Measurements from ENCODE around the gene C11orf54.

C11orf54 gene

DNA sequence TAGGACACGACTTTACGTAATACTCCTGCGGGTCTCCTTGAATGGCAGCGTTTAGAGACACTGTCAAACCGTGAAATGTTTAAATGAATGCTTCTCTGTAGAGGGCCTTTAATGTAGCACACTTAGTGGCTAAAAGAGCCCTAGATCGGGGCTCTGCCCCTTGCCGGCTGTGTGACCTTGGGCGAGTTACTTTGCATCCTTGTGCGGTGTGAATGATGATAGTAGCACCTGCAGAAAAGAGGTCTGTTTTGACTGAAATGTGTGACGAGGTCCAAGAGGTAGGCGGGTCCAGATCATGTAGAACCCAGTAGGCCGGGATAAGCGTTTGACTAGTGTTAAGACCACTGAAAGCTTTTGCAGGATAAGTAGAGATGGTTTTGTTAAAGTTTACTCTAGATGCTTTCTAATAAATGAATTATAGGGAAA lies 43.5 kb downstream of the C11orf54 start:
- DNase-seq = no peak
- H3K36me3 ChIP-seq = peaks cover 36% of the 10 kb centered on the region
- no peaks in the 10 kb centered on the region for H3K27me3 ChIP-seq
- no peaks in the 10 kb centered on the region for H3K4me1 ChIP-seq
- TF ChIP-seq CTCF (IDR thresholded peaks at IDR 0.05; ENCODE audit: low read depth, low read length) = no peak
- peak overlapping the region; percentile 99 for H3K4me3 ChIP-seq (ENCODE audit: low read depth, low read length)
- H3K9me3 ChIP-seq = no peaks in the 10 kb centered on the region

DNA sequence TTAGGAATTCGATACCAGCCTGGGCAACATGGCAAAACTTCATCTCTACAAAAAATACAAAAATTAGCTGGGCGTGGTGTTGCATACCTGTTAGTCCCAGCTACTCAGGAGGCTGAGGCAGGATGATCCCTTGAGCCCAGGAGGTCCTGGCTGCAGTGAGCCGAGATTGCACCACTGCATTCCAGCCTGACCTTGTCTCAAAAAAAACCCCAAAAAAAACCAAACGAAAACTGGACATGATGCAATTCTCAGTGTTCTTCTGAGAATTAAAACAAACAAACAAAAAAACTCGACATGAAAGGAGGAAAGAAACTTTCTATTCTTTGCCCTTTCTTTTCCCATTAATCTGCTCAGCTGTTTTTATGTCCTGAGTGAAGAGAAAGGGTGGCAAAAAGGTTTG lies 50.0 kb downstream of the C11orf54 start:
- H3K36me3 ChIP-seq = peaks cover 90% of the 10 kb centered on the region
- H3K9me3 ChIP-seq = no peaks in the 10 kb centered on the region
- H3K4me1 ChIP-seq = no peaks in the 10 kb centered on the region
- no peak for DNase-seq
- no peaks in the 10 kb centered on the region for H3K27me3 ChIP-seq
- TF ChIP-seq CTCF (IDR thresholded peaks at IDR 0.05; ENCODE audit: low read depth, low read length) = no peak
- no peak overlapping the region for H3K4me3 ChIP-seq (ENCODE audit: low read depth, low read length)

DNA sequence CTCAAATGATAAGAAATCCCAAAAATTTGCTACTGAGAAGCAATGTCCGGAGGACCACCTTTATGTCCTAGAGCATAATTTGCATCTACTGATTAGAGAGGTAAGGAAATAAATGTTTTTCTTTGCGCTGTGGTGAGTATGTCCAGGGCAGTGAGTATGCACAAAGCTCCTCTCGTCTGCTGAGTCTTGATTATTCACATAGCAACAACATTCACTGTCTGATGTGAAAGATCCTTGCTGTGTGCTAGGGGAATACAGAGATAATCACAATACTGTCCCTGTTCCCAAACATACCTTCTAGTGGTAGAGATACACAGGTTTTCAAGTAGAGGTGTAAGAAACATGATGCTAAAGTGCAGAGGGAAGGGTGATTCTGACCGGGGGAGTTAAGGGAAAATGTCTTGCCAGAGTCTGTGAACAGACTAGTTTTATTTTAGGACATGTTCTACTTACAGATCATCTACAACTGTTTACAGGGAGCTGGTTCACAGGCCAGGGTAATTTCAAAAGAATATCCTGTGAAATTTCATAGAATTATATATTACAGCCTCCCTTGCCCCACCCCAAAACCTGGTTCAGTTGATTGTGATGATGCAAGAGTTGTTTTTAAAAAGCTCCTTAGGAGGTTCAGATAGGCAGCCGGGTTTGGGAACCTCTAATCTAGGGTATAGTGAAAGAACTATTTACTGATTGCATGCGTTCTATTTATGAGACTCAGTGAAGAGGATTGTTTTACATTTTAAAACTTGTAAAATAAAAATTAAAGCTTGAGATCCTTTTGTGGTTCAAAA lies 55.2 kb downstream of the C11orf54 start:
- no peaks in the 10 kb centered on the region for H3K27me3 ChIP-seq
- no peaks in the 10 kb centered on the region for H3K4me1 ChIP-seq
- H3K9me3 ChIP-seq = no peaks in the 10 kb centered on the region
- peaks cover 95% of the 10 kb centered on the region for H3K36me3 ChIP-seq
- no peak for TF ChIP-seq CTCF (IDR thresholded peaks at IDR 0.05; ENCODE audit: low read depth, low read length)
- DNase-seq = no peak
- H3K4me3 ChIP-seq (ENCODE audit: low read depth, low read length) = no peak overlapping the region

DNA sequence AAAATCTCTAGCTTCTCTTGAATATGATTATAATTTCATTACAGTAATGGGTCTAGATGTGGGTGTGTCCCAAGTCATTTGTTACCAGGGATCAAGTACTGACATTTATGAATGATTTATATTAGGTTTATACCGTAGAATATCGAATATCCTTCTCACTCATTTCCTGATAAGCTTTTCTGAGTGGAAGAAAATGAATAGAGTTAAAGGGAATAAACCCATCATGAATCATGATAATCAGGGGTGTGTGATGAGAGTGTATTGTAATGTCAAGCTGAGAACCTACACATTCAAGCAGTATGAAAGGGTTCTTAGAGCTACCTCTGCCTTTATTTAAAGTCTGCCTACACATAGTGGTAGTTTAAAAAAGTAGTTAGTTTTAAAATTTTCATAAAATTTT lies 59.9 kb downstream of the C11orf54 start:
- no peak for DNase-seq
- no peaks in the 10 kb centered on the region for H3K27me3 ChIP-seq
- peaks cover 95% of the 10 kb centered on the region for H3K36me3 ChIP-seq
- no peaks in the 10 kb centered on the region for H3K4me1 ChIP-seq
- no peak for TF ChIP-seq CTCF (IDR thresholded peaks at IDR 0.05; ENCODE audit: low read depth, low read length)
- H3K4me3 ChIP-seq (ENCODE audit: low read depth, low read length) = no peak overlapping the region
- H3K9me3 ChIP-seq = no peaks in the 10 kb centered on the region

GRCh38 chr11:93804879-93805278 lies 63.4 kb downstream of the C11orf54 start:
- DNase-seq = no peak
- no peaks in the 10 kb centered on the region for H3K4me1 ChIP-seq
- H3K4me3 ChIP-seq (ENCODE audit: low read depth, low read length) = no peak overlapping the region
- TF ChIP-seq CTCF (IDR thresholded peaks at IDR 0.05; ENCODE audit: low read depth, low read length) = no peak
- H3K9me3 ChIP-seq = no peaks in the 10 kb centered on the region
- H3K36me3 ChIP-seq = peaks cover 93% of the 10 kb centered on the region
- H3K27me3 ChIP-seq = no peaks in the 10 kb centered on the region

GRCh38 chr11:93807980-93808379 lies 66.5 kb downstream of the C11orf54 start:
- Histone ChIP-seq H3K27me3 (no peaks in the 10 kb centered on the region), H3K4me3 (ENCODE audit: low read depth, low read length) (no peak overlapping the region), H3K9me3 (no peaks in the 10 kb centered on the region), H3K4me1 (no peaks in the 10 kb centered on the region), H3K36me3 (peaks cover 93% of the 10 kb centered on the region)
- DNase-seq = no peak
- TF ChIP-seq CTCF (IDR thresholded peaks at IDR 0.05; ENCODE audit: low read depth, low read length) = no peak
